ENCODE results near the gene MAGOH.

MAGOH gene

DNA sequence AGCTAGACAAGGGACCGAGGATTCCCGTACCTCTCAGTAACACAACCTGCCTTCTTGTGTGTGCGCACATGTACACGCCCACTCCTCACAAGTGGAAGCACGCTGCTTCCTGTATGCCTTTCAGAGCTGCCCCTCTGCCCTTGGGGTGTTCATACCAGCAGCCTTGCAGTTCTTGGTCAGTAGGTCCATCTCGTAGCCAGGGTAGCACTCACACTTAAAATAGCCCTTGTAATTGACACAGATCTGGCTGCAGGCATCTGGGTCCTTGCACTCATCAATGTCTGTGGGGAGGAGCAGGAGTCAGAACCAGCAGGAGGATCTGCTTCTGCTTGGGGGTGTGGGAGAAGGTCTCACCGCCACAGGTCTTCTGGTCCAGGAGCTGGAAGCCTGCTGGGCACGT, 32.6 kb upstream of the MAGOH start:
- DNase-seq (ENCODE audit: low read depth in 2 of 3, low spot score in 1 of 3), result no peak

DNA sequence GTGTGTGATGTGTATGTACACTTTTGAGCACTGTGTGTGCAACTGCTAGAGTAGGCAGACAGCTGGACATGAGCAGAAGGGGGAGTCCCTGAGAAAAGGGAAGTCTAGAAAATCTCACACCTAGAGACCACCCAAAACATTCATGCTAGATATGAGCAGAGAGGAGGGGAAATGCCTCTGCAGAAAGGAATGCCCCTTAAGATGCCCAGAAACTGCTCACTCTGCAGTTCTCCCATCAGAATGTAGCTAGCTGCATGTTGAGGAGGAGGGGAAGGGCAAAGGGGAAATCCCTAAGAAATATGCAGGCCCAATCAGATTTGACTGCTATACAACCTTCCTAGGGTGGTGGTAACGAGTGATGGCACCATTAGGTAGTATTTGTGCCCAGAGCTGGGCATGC, 31.8 kb upstream of the MAGOH start:
- no peak for DNase-seq (ENCODE audit: low read depth in 2 of 3, low spot score in 1 of 3)

DNA sequence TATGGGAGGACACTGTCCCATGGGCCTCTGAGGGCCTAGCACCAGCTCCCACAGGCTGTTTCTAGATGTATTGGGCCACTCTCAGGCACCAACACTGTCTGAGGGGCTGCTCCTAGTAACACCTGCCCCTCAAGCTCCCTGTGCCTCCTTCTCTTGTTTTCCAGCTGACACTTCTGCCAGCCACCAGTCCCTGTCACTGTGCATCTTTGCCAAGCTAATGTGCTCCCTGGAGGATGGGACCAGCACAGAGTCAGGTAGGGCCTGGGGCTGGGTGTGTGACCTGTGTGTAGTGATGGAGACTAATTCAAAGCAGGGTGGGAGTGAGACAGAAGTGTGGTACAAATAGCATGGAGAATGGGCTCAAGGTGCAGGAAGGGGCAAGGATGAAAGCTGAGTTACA, 29.4 kb upstream of the MAGOH start:
- no peak for DNase-seq (ENCODE audit: low read depth in 2 of 3, low spot score in 1 of 3)

DNA sequence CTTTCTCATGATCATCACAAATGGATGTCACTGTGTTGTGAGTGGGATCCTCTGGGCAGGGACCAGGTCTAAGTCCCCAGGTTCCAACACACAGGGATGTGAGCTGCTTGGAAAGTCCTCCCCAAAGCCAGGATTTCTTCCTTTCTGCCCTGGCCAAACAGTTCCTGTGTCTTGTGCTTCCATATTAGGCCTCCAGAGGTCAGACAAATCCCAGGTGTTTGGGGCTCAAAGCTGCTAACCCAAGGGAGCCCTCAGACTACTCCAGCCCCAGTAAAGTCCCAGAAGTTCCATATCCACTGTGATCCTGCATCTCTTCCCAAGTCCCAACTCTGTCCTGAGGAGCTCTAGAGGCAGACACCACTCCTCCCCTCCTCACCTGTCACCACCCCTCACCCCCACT, 27.7 kb upstream of the MAGOH start:
- DNase-seq (ENCODE audit: low read depth in 2 of 3, low spot score in 1 of 3), result no peak

DNA sequence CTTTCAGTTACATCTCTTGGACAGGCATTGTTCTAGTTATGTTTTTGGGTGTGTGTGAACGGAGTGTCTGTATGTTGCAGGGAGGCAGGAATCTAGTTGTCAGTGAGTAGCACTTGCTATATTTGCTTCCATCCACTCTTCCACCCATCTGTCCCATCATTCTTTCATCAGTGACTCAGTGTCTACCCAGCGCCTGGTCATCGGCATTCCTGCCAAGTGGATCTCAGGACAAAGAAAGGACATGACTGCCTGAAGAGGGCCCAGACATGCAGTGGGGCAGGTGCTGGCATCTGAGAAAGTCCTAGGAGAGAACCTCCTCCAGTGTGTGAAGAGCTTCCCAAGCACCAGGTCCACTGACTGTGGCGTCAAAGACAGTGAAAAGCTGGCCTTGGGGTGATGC, 27.3 kb upstream of the MAGOH start:
- DNase-seq (ENCODE audit: low read depth in 2 of 3, low spot score in 1 of 3), result no peak

GRCh38 chr1:53264048-53264447, 25.7 kb upstream of the MAGOH start:
- no peak for DNase-seq (ENCODE audit: low read depth in 2 of 3, low spot score in 1 of 3)

DNA sequence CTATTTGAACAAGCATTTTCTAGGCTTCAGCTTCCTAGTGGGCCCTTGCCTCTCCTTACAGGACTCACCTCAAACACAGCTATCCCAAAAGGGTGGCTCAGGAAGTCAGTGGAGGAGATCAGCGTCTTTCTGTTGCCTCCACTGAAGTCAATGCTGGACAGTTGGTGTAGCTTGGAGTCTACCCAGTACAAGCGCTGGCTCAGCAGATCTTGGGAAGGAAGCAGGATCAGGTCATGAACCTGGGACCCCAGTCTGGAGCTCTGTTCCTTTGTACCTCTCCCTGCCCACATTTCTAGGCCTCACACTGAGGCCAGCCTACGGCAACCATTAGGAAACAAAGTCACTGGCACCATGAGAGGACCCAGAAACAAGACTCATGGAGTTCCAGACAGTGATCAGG, 23.7 kb upstream of the MAGOH start:
- DNase-seq (ENCODE audit: low read depth in 2 of 3, low spot score in 1 of 3), result no peak

DNA sequence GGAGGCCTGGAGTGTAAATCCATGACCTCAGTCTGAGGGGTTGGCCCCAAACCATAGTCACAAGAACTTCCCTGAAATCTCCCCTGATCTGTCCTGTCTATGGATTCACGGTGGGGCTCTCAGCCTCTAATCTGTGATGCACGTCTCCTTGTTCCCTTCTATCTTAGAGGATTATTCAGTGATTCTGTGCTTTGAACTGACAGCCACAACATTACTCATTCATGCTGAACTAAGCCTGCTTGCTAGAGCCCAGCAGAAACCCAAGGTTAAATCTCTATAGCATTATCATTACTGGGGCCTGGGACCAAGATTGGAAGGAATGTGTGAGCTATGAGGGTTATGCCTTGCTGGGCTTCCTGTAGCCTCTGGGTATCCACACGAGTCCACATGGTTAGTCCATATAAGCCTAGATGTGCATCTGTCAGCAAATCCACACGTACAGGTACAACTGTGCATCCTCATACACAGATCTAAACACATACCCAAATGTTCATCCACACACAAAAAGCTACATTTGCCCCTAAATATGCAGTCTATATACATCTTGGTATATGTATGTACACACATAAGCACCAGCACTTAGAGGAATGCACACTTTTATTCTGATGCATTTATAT, 22.4 kb upstream of the MAGOH start:
- no peak for DNase-seq (ENCODE audit: low read depth in 2 of 3, low spot score in 1 of 3)

GRCh38 chr1:53259932-53260331, 21.6 kb upstream of the MAGOH start:
- DNase-seq (ENCODE audit: low read depth in 2 of 3, low spot score in 1 of 3), result no peak

DNA sequence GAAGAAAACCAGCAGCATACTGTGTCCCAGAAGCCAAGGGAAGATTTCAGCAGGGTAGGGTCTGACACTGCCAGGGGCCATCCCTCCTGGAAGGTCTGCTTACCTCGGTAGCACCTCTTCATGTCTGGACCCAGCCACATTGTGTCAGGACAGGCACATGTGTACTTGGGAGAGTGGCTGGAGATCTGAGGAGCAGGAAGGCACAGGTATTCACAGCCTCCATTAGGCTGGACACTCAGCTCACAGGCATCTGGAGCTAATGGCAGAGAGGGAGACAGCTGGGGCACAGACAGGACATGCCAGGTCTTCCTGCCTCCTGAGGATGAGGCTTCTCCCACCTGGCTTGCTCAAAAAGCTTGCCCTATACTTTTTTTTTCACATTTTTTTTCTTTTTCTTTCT, 19.9 kb upstream of the MAGOH start:
- no peak for DNase-seq (ENCODE audit: low read depth in 2 of 3, low spot score in 1 of 3)

- DNase-seq (ENCODE audit: low read depth in 2 of 3, low spot score in 1 of 3), result no peak
These were observed 19.2 kb upstream of the MAGOH start for GRCh38 chr1:53257454-53258081.

- no peak for DNase-seq (ENCODE audit: low read depth in 2 of 3, low spot score in 1 of 3)
These were observed 18.5 kb upstream of the MAGOH start for GRCh38 chr1:53256511-53257453.

GRCh38 chr1:53255031-53255430, 16.7 kb upstream of the MAGOH start:
- no peak for DNase-seq (ENCODE audit: low read depth in 2 of 3, low spot score in 1 of 3)

DNA sequence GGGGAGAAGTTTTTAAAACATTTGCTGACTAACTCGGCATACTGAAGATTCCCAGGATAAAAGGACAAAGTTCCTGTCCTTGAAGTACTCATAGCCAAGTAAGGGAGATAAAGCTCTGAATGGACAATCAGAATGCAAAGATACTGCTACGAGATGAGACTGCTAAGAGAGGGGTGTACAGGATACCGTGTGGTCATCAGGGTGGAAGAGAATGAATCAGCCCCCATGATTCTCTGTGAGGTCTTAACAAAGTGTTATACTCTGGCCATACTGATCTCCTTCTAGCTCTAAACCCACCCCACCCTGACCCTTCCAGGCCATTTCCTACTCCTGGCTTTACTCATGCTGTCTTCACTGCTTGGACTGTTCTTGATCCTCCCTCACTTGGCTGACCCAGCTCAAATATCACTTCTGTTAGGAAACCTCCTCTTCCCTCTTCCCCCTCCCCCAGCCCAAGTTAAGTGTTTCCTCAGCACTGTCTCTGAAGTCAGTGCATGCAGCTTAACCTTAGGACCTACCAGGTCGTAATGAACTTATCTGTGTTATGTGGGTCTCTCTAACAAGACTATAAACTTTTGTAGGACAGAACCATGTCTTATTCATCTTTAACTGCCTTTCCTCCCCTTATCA, 15.8 kb upstream of the MAGOH start:
- DNase-seq (ENCODE audit: low read depth in 2 of 3, low spot score in 1 of 3), result no peak

GRCh38 chr1:53250325-53250724, 12.0 kb upstream of the MAGOH start:
- no peak for DNase-seq (ENCODE audit: low read depth in 2 of 3, low spot score in 1 of 3)

GRCh38 chr1:53249706-53250105, 11.4 kb upstream of the MAGOH start:
- DNase-seq (ENCODE audit: low read depth in 2 of 3, low spot score in 1 of 3), result no peak

DNA sequence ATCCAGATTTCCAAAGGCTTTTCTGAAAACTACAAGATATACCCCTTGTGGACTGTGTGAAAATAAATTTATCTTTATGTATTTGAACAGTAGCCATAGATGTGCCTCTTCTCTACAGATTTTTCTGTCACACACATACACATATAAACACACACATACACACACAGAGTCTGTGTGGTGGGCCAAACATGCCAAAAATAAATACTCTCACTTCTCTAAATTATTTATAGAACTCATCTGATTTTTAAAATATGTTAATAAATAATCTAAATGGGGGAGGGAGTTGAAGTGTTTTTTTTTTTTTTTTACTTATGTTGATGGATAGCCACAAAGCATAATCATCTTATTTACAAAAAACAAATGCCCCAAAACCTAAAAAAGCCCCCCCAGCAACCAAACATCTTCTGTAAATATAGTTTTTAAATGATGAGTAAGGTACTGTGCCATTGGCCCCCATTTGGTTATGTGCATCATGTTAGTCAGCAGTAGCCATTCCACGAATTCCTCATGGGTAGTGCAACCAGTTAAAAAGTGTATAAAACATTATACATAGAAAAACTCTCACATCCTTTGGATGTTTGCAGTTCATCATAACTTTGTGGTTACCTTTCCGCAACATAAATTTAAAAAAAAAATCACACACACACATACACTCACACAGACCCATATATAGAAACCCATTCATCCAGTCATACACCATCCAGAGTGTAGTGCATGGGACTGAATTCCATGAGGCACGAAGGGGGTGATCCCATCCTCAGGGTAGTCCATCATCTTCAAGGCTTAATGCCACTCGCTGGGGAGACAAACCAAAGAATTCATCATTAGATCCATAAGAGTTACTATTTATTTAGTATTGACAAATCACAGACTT, 8.2 kb upstream of the MAGOH start:
- no peak for DNase-seq (ENCODE audit: low read depth in 2 of 3, low spot score in 1 of 3)

DNA sequence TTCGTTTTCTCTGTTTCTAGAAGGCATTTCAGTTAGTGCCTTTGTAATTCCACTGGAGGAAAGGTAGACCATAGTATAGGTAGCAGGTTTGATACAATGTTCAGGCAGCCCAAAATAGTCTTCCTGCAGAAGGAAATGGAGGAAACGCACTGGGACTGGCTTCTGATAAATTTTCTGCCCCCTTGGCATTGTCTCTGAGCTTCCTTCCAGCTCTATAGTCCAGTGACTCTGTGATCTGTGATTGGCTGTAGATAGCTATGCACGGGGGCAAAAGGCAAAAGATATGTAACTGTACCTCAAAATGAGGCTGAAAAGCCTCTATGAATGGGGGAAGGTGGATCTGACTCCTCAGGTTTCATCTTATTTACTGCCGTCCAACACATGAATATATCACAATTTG, 5.8 kb upstream of the MAGOH start:
- no peak for DNase-seq (ENCODE audit: low read depth in 2 of 3, low spot score in 1 of 3)

DNA sequence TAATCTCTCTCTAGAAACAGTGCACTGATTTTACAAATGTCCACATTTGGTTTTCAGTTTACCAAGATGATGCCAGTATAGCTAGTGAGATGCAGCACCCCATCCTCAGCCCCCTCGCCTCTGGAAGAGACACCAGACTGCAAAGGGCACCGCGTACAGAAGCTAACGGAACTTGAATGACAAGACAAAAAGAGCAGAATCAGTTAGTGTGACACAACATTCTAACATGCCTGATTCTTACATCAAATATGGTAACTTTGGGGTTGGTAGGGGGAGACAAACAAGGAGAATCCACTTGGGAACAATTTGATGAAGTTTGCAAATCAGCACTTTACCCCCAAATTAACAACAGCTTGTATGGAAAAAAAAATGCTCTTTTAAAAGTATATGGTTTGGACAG, 4.1 kb upstream of the MAGOH start:
- DNase-seq (ENCODE audit: low read depth in 2 of 3, low spot score in 1 of 3), result no peak

GRCh38 chr1:53241828-53242227, 3.5 kb upstream of the MAGOH start:
- DNase-seq (ENCODE audit: low read depth in 2 of 3, low spot score in 1 of 3), result no peak

GRCh38 chr1:53237638-53238037, 680 bp downstream of the MAGOH start:
- DNase-seq (ENCODE audit: low read depth in 2 of 3, low spot score in 1 of 3), result no peak

All from stimulated activated CD4-positive, alpha-beta T cell treated with anti-CD3 and anti-CD28 coated beads, Interleukin-12 subunit alpha, Interleukin-12 subunit beta, amount 100 ng/mL, for 48 hours (primary cell).